ENCODE measurements around the gene MC3R.

- no peak for TF ChIP-seq CTCF (IDR thresholded peaks at IDR 0.05)
- no peak for TF ChIP-seq POLR2A (IDR thresholded peaks at IDR 0.05)
- TF ChIP-seq POLR2AphosphoS5 (IDR thresholded peaks at IDR 0.05) = no peak
Observed at GRCh38 chr20:56207656-56208055, 40.9 kb upstream of the MC3R start.
